ENCODE results near the gene PTPRJ.

DNA sequence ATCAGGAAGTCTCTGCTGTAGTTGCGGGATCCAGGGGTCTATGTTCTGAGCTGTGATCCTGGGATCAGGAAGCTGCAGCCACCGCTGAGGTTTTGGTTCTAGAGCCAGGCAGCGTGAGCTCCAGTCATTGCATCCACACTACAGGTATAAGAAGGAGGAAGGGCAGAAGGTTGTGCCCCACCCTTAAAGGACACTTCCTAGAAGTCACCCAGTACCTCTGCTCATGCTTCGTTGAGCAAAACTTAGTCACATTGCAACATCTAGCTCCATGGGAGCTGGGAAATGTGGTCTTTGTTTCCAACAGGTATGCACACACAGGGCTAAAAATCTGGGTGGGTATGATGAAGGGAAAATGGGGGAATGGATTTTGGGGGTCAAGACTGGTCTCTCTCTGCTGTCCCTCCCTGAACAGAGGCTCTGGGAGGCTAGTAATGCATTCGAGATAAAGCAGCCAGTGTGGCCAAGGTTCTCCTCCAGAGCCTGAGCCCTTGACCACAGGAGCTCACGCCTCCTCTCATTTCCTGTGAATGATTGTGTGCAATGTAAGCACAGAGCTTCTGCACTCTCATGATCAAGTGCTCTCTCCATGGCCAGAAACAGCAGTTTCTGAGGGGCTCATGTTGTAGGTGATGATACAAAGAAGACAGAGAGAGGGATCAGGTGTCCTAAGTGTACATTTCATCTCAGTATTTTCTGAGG lies 149.5 kb downstream of the PTPRJ start:
- TF ChIP-seq, protein P1, sequence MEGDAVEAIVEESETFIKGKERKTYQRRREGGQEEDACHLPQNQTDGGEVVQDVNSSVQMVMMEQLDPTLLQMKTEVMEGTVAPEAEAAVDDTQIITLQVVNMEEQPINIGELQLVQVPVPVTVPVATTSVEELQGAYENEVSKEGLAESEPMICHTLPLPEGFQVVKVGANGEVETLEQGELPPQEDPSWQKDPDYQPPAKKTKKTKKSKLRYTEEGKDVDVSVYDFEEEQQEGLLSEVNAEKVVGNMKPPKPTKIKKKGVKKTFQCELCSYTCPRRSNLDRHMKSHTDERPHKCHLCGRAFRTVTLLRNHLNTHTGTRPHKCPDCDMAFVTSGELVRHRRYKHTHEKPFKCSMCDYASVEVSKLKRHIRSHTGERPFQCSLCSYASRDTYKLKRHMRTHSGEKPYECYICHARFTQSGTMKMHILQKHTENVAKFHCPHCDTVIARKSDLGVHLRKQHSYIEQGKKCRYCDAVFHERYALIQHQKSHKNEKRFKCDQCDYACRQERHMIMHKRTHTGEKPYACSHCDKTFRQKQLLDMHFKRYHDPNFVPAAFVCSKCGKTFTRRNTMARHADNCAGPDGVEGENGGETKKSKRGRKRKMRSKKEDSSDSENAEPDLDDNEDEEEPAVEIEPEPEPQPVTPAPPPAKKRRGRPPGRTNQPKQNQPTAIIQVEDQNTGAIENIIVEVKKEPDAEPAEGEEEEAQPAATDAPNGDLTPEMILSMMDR (IDR thresholded peaks at IDR 0.05) = no peak
- TF ChIP-seq POLR2A (IDR thresholded peaks at IDR 0.05) = no peak

All from vagina (tissue), 2 donors.